ENCODE results near the gene TUBD1.

DNA sequence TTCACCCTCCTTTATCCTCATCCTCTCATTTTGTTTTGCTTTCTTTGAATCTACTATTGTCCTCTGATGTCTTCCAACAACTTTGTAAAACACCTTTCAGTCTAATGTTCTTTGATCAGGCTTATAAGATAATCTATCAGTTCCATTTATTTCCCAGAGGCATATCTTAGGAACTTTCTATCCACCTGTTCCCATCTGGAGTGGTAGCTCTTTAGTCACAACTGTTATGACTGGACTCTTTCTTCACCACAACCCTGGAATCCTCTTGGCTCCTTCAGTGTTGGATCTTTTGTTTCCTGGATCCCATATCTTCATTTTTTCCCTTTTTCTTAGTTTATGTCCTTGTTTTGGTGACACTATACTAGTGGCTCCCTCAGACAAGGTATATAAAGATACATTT is 23.7 kb upstream of the TUBD1 start:
- TF ChIP-seq, protein P1, sequence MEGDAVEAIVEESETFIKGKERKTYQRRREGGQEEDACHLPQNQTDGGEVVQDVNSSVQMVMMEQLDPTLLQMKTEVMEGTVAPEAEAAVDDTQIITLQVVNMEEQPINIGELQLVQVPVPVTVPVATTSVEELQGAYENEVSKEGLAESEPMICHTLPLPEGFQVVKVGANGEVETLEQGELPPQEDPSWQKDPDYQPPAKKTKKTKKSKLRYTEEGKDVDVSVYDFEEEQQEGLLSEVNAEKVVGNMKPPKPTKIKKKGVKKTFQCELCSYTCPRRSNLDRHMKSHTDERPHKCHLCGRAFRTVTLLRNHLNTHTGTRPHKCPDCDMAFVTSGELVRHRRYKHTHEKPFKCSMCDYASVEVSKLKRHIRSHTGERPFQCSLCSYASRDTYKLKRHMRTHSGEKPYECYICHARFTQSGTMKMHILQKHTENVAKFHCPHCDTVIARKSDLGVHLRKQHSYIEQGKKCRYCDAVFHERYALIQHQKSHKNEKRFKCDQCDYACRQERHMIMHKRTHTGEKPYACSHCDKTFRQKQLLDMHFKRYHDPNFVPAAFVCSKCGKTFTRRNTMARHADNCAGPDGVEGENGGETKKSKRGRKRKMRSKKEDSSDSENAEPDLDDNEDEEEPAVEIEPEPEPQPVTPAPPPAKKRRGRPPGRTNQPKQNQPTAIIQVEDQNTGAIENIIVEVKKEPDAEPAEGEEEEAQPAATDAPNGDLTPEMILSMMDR (optimal IDR thresholded peaks at IDR 0.05 in 1 of 3, IDR thresholded peaks at IDR 0.05 in 1 of 3, conservative IDR thresholded peaks at IDR 0.05 in 1 of 3; ENCODE audit: extremely low read depth in 1 of 3, insufficient read depth in 2 of 3, low read length in 3 of 3): no peak
- TF ChIP-seq EZH2 (IDR thresholded peaks at IDR 0.05; ENCODE audit: low read length): no peak

All from keratinocyte (primary cell).